NCI-H2107 treated with DMSO at 0.1 percent for 48 hours (cell line): Measurements from ENCODE around the gene BRD4.
A peak's percentile ranks its signal among the peaks of the same experiment; 100 is the strongest.

Experiments
- DNase-seq: peaks from one replicate; lab custom pipeline; 2025; ENCODE audit not compliant: unreplicated experiment; lab: John Stamatoyannopoulos, UW

The BRD4 gene

GRCh38 chr19:15291548-15292021 is 40.8 kb downstream of the BRD4 start:
- DNase-seq: no peak

GRCh38 chr19:15291089-15291488 is 41.2 kb downstream of the BRD4 start:
- DNase-seq: no peak

GRCh38 chr19:15290166-15290565 is 42.2 kb downstream of the BRD4 start:
- DNase-seq: no peak

- no peak for DNase-seq
Measured at GRCh38 chr19:15289673-15290072, 42.7 kb downstream of the BRD4 start.

GRCh38 chr19:15288146-15288963 is 44.0 kb downstream of the BRD4 start:
- peak; percentile 64 for DNase-seq

GRCh38 chr19:15287496-15287895 is 44.8 kb downstream of the BRD4 start:
- peak; percentile 43 for DNase-seq

GRCh38 chr19:15286688-15287365 is 45.5 kb downstream of the BRD4 start:
- DNase-seq: no peak

GRCh38 chr19:15285896-15286591 is 46.3 kb downstream of the BRD4 start:
- no peak for DNase-seq

GRCh38 chr19:15284896-15285295 is 47.4 kb downstream of the BRD4 start:
- DNase-seq: no peak

- no peak for DNase-seq
Measured at GRCh38 chr19:15284091-15284490, 48.2 kb downstream of the BRD4 start.

GRCh38 chr19:15283141-15283883 is 49.0 kb downstream of the BRD4 start:
- no peak for DNase-seq

- DNase-seq: peak; percentile 20
Measured at GRCh38 chr19:15282311-15282705, 50.0 kb downstream of the BRD4 start.

GRCh38 chr19:15280915-15281683 is 51.2 kb downstream of the BRD4 start:
- peak; percentile 73 for DNase-seq

- no peak for DNase-seq
Measured at GRCh38 chr19:15280048-15280725, 52.2 kb downstream of the BRD4 start.

- no peak for DNase-seq
Measured at GRCh38 chr19:15279326-15279904, 52.9 kb downstream of the BRD4 start.

GRCh38 chr19:15276620-15277215 is 55.6 kb downstream of the BRD4 start:
- no peak for DNase-seq

GRCh38 chr19:15274477-15274876 is 57.9 kb downstream of the BRD4 start:
- DNase-seq: no peak

GRCh38 chr19:15269806-15270205 is 62.5 kb downstream of the BRD4 start:
- DNase-seq: no peak

GRCh38 chr19:15268928-15269253 is 63.4 kb downstream of the BRD4 start:
- DNase-seq: no peak
